SU-DHL-6 (cell line): Measurements from ENCODE around the gene SEC16A.

Experiments used
- H2AFZ ChIP-seq: fragments of 200-600 bp; sonication (generic); 2 replicates; pipeline ENCODE4 v1.6.1; 2014; ENCODE audit warnings: low read depth, mild to moderate bottlenecking, moderate library complexity, mixed read lengths, antibody characterized with exemption, low read length; ENCODE audit not compliant: severe bottlenecking
- H3F3A ChIP-seq: fragments of 200-600 bp; shearing (Covaris generic); 2 replicates; pipeline ENCODE4 v1.6.0; 2016; ENCODE audit warnings: antibody characterized with exemption, mild to moderate bottlenecking; ENCODE audit not compliant: insufficient read depth
- H3K27ac ChIP-seq: fragments of 200-600 bp; sonication (generic); 2 replicates; pipeline ENCODE4 v1.5.1; 2016; ENCODE audit warnings: low read depth, mild to moderate bottlenecking, low read length, moderate library complexity, mixed read lengths
- H3K27me3 ChIP-seq: fragments of 200-600 bp; sonication (generic), shearing (Covaris generic); 2 replicates; pipeline ENCODE4 v1.6.0; 2014; ENCODE audit warnings: mild to moderate bottlenecking, low read length
- H3K36me3 ChIP-seq: fragments of 200-600 bp; sonication (generic); 2 replicates; pipeline ENCODE4 v1.6.1; 2014; ENCODE audit warnings: mild to moderate bottlenecking, low read length, mixed read lengths
- H3K4me2 ChIP-seq: fragments of 300-600, 200-600 bp; shearing (Covaris generic), sonication (generic); 2 replicates; pipeline ENCODE4 v1.6.0; 2014; ENCODE audit warnings: low read length, low read depth, mild to moderate bottlenecking; ENCODE audit not compliant: poor library complexity, severe bottlenecking
- H3K4me3 ChIP-seq: fragments of 200-600 bp; sonication (generic); 2 replicates; pipeline ENCODE4 v1.5.1; 2014; ENCODE audit warnings: antibody characterized with exemption, low read length, mild to moderate bottlenecking, mixed read lengths; ENCODE audit not compliant: insufficient read depth, poor library complexity, severe bottlenecking
- H3K79me2 ChIP-seq: fragments of 200-600 bp; sonication (generic); 2 replicates; pipeline ENCODE4 v1.6.1; 2014; ENCODE audit warnings: mild to moderate bottlenecking, low read length, moderate library complexity; ENCODE audit not compliant: insufficient read depth
- H3K9ac ChIP-seq: fragments of 200-600 bp; sonication (generic); 2 replicates; pipeline ENCODE4 v1.7.0; 2014; ENCODE audit warnings: mild to moderate bottlenecking, low read length
- H3K9me2 ChIP-seq: fragments of 200-600 bp; sonication (generic); replicated peaks from 2 replicates; pipeline ENCODE4 v1.6.1; 2014; ENCODE audit warnings: low read length; ENCODE audit not compliant: insufficient read depth
- H3K9me3 ChIP-seq: fragments of 200-600 bp; sonication (generic); 2 replicates; pipeline ENCODE4 v1.6.1; 2014; ENCODE audit warnings: low read length, mixed read lengths; ENCODE audit not compliant: insufficient read depth
- H4K20me1 ChIP-seq: fragments of 200-600 bp; sonication (generic); 2 replicates; pipeline ENCODE4 v1.6.1; 2014; ENCODE audit warnings: low read depth, mild to moderate bottlenecking, antibody characterized with exemption, low read length, moderate library complexity, mixed read lengths
- EZH2phosphoT487 ChIP-seq: fragments of 200-600 bp; sonication (generic), shearing (Covaris generic); conservative IDR thresholded peaks from 2 replicates; pipeline ENCODE4 v1.6.1; 2018; ENCODE audit warnings: mild to moderate bottlenecking, antibody characterized with exemption, low read length, moderate library complexity, mixed read lengths
- TF ChIP-seq, protein P1 (sequence below): fragments of 200-600 bp; sonication (generic); IDR thresholded peaks from one replicate; pipeline ENCODE4 v1.5.1; 2017; ENCODE audit warnings: antibody characterized with exemption, mild to moderate bottlenecking, low read length, moderate library complexity; ENCODE audit not compliant: insufficient read depth, poor library complexity, severe bottlenecking

Gene SEC16A

DNA sequence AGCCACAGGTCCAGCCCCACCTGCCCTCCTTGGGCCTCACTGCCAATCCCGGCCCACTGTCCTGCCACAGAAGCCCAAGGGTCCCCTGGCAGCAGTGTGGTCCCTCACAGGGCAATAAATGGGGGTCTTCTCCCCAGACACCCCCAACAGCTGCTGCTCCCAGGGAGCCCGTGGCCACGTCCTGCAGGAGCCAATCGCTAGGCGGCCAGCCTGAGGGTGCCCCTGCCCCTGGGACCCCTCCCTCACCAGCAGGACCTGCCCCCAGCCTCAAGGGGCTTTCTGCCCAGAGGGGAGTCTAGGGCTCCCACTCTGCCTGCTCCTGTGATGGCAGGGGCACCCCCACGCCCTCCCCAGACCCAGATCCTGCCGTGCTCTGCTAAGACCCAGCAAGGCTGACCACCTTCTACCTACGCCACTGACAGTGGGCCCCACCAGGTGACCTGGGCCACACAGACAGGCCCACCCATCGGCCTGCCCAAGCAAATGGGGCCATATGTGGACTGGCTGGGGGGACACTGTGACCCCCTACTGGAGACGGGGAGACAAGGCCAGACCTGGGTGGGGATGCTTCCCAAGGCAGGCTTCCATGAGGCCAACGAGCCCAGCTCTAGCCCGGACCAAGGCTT lies 46.0 kb upstream of the SEC16A start:
- no peak overlapping the region for H3K4me3 ChIP-seq
- H3K27ac ChIP-seq = no peak overlapping the region
- H3K9ac ChIP-seq = no peak overlapping the region
- H3K79me2 ChIP-seq = no peaks in the 10 kb centered on the region
- TF ChIP-seq, protein P1, sequence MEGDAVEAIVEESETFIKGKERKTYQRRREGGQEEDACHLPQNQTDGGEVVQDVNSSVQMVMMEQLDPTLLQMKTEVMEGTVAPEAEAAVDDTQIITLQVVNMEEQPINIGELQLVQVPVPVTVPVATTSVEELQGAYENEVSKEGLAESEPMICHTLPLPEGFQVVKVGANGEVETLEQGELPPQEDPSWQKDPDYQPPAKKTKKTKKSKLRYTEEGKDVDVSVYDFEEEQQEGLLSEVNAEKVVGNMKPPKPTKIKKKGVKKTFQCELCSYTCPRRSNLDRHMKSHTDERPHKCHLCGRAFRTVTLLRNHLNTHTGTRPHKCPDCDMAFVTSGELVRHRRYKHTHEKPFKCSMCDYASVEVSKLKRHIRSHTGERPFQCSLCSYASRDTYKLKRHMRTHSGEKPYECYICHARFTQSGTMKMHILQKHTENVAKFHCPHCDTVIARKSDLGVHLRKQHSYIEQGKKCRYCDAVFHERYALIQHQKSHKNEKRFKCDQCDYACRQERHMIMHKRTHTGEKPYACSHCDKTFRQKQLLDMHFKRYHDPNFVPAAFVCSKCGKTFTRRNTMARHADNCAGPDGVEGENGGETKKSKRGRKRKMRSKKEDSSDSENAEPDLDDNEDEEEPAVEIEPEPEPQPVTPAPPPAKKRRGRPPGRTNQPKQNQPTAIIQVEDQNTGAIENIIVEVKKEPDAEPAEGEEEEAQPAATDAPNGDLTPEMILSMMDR = no peak
- TF ChIP-seq EZH2phosphoT487 = no peak
- no peaks in the 10 kb centered on the region for H3K36me3 ChIP-seq
- H2AFZ ChIP-seq = no peak overlapping the region
- H3K4me2 ChIP-seq = no peak overlapping the region
- H3K9me2 ChIP-seq = no peaks in the 10 kb centered on the region
- no peaks in the 10 kb centered on the region for H3K27me3 ChIP-seq
- no peaks in the 10 kb centered on the region for H3K9me3 ChIP-seq
- no peaks in the 10 kb centered on the region for H4K20me1 ChIP-seq
- H3F3A ChIP-seq = no peaks in the 10 kb centered on the region

DNA sequence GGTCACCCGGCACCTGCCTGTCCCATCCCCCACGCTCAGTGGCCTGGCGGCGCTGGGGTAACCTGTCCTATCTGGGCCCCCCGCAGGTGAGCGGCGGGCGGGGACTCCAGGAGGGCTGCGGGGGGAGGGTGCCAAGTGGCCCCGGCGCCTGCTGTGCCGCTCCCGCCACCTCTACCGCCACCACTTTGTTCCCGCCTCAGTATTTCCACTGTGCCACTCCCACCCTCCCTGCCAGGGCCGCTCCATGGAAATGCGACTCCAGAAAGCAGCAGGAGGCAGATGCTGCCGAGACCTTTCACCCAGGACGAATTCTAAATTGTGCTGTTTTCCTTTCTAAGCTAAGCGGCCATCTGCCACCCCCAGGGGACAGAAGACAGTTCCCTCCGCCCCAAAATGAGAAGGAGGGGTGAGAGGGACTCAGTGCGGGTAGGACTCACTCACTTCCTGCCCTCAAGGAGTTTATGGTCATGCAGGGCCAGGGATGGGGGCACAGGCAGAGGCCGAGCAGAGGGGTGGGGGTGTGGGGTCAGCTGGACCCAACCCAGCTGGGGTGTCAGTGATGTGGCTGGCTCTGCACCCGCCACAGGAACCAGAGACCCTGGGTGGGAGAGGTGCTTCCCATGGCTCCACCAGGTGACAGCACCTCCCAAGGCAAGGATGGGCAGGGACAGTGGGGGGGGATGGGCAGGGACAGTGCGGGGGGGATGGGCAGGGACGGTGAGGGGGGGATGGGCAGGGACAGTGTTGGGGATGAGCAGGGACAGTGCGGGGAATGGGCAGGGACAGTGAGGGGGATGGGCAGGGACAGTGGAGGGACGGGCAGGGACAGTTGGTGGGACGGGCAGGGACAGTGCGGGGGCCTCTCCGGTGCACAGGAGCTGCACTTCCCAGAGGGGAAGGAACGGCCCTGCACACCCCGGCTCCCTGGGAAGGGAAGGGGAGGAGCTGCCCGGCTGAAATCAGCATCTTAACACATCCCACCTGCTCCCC lies 45.2 kb upstream of the SEC16A start:
- H3K9ac ChIP-seq = no peak overlapping the region
- H3K4me3 ChIP-seq = no peak overlapping the region
- H4K20me1 ChIP-seq = no peaks in the 10 kb centered on the region
- H3K27me3 ChIP-seq = no peaks in the 10 kb centered on the region
- no peaks in the 10 kb centered on the region for H3F3A ChIP-seq
- TF ChIP-seq, protein P1 = no peak
- TF ChIP-seq EZH2phosphoT487 = no peak
- no peaks in the 10 kb centered on the region for H3K9me2 ChIP-seq
- no peak overlapping the region for H3K4me2 ChIP-seq
- H3K79me2 ChIP-seq = no peaks in the 10 kb centered on the region
- no peak overlapping the region for H2AFZ ChIP-seq
- no peaks in the 10 kb centered on the region for H3K9me3 ChIP-seq
- H3K36me3 ChIP-seq = no peaks in the 10 kb centered on the region
- H3K27ac ChIP-seq = no peak overlapping the region

DNA sequence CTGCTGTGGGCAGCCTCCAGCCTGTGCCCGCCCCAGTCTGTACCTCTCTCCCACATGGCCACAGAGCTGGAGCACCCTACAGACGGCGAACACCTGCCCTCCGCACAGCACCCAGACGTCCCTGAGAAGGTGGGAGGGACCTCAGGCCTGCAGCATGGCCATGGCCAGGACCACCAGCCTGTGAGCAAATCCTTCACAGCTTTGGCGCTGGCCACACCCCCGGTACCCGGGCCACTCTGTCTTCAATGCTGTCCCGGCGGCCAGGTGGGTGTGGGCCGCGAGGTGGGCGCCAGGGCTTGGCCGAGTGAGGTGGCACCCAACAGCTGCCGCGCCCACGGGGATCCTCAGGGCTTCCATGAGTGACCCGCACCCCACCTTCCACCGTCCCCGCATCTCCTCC lies 44.3 kb upstream of the SEC16A start:
- Histone ChIP-seq H3K9me3 (no peaks in the 10 kb centered on the region), H3K27me3 (no peaks in the 10 kb centered on the region), H3K9ac (no peak overlapping the region), H3K4me3 (no peak overlapping the region), H3K9me2 (no peaks in the 10 kb centered on the region), H3K79me2 (no peaks in the 10 kb centered on the region), H3K4me2 (no peak overlapping the region), H2AFZ (no peak overlapping the region), H3K27ac (no peak overlapping the region), H4K20me1 (no peaks in the 10 kb centered on the region), H3F3A (no peaks in the 10 kb centered on the region), H3K36me3 (no peaks in the 10 kb centered on the region)
- TF ChIP-seq, protein P1 = no peak
- no peak for TF ChIP-seq EZH2phosphoT487
